OCI-LY7 (cell line): ENCODE results near the gene RDH13.

Source experiments
- CTCF ChIP-seq: fragments of 200-600 bp; sonication (generic); conservative IDR thresholded peaks from 2 replicates; pipeline ENCODE4 v1.5.1; 2014; ENCODE audit warnings: mild to moderate bottlenecking, antibody characterized with exemption, low read length, moderate library complexity, mixed read lengths
- EZH2phosphoT487 ChIP-seq: fragments of 200-600 bp; sonication (generic); IDR thresholded peaks from 2 replicates; pipeline ENCODE4 v1.6.1; 2018; ENCODE audit warnings: low read depth, borderline replicate concordance, mild to moderate bottlenecking, mixed run types, antibody characterized with exemption, low read length, moderate library complexity, mixed read lengths

GRCh38 chr19:55066107-55066709, 3.3 kb upstream of the RDH13 start:
- no peak for TF ChIP-seq CTCF
- no peak for TF ChIP-seq EZH2phosphoT487
